CD4-positive, alpha-beta T cell (primary cell): ENCODE results near the gene GSTM4. TPM values are rescaled to one million over a fixed set of nuclear protein-coding genes. Genes with fewer than 3 reads are reported as not detected.

Experiments used
- ATAC-seq: fragments of 200-7000 bp; cut with Tn5 transposase; one replicate; pipeline ENCODE4 v1.10.0; 2022; ENCODE audit warnings: mild to moderate bottlenecking; ENCODE audit not compliant: poor library complexity
- CTCF ChIA-PET: fragments of 350-600 bp; sonication (Branson Sonifier 250); formaldehyde crosslinking; loops from one replicate; lab custom pipeline; 2021; ENCODE audit warnings: antibody characterized with exemption, inconsistent platforms; lab: Charles Lee
- POLR2A ChIA-PET: fragments of 350-600 bp; sonication (Branson Sonifier 250); formaldehyde crosslinking; loops from one replicate; lab custom pipeline; 2021; ENCODE audit warnings: antibody characterized with exemption, inconsistent platforms; lab: Charles Lee
- DNase-seq, 14 experiments: peaks; one replicate each; pipeline ENCODE4 v3.0.0-alpha.2; 2013 to 2020; ENCODE audit warnings: mixed read lengths in 2 of 14
- H3K27ac ChIP-seq, 2 donors: one replicate each; pipeline versions ENCODE4 v1.5.1 to v1.7.0; 2013; ENCODE audit warnings: low read length in 2 of 2, low read depth in 1 of 2, mild to moderate bottlenecking in 1 of 2
- H3K27me3 ChIP-seq, 2 experiments: 1 replicate in 1 of 2; 2 replicates in 1 of 2; pipeline versions ENCODE4 v1.6.1 to v1.7.0; 2013; ENCODE audit warnings: low read length in 2 of 2, control low read depth in 1 of 2, mild to moderate bottlenecking in 1 of 2, moderate library complexity in 1 of 2; ENCODE audit not compliant: insufficient read depth in 2 of 2, control insufficient read depth in 1 of 2
- H3K36me3 ChIP-seq: one replicate; pipeline ENCODE4 v1.6.1; 2013; ENCODE audit warnings: low read length, control low read depth; ENCODE audit not compliant: insufficient read depth
- H3K4me1 ChIP-seq: one replicate; pipeline ENCODE4 v1.6.1; 2013; ENCODE audit warnings: low read length, control low read depth; ENCODE audit not compliant: insufficient read depth
- H3K4me3 ChIP-seq: one replicate; pipeline ENCODE4 v1.5.1; 2013; ENCODE audit warnings: mild to moderate bottlenecking, low read length, moderate library complexity
- H3K9me3 ChIP-seq, 2 experiments: 1 replicate in 1 of 2; 2 replicates in 1 of 2; pipeline versions ENCODE4 v1.6.1 to v1.7.0; 2013; ENCODE audit warnings: low read length in 2 of 2, mild to moderate bottlenecking in 2 of 2, control low read depth in 1 of 2, moderate library complexity in 1 of 2; ENCODE audit not compliant: control insufficient read depth in 1 of 2, insufficient read depth in 1 of 2
- H3K27ac Mint-ChIP-seq: one replicate; pipeline ENCODE4 v1.8.0; 2020; ENCODE audit warnings: mixed read lengths
- H3K27me3 Mint-ChIP-seq: one replicate; pipeline ENCODE4 v1.8.0; 2021; ENCODE audit warnings: mixed read lengths
- H3K36me3 Mint-ChIP-seq: one replicate; pipeline ENCODE4 v1.8.0; 2021; ENCODE audit warnings: low read depth, mixed read lengths
- H3K4me1 Mint-ChIP-seq: one replicate; pipeline ENCODE4 v1.8.0; 2021; ENCODE audit warnings: low read depth, mixed read lengths
- H3K4me3 Mint-ChIP-seq: one replicate; pipeline ENCODE4 v1.8.0; 2020; ENCODE audit warnings: mild to moderate bottlenecking, mixed read lengths
- H3K9me3 Mint-ChIP-seq: one replicate; pipeline ENCODE4 v1.8.0; 2020; ENCODE audit warnings: mixed read lengths
- CTCF ChIP-seq: fragments of 200-600 bp; IDR thresholded peaks from one replicate; pipeline ENCODE4 v1.8.0; 2022; ENCODE audit warnings: antibody characterized with exemption, mild to moderate bottlenecking
- intact Hi-C, 2 experiments: fragments of 100-400 bp; cut with DNase I in 1 of 2; cut with micrococcal nuclease in 1 of 2; formaldehyde crosslinking; loops; one replicate each; pipeline versions ENCODE4 v1.15.1 to v1.9.0; 2023 to 2025; cut with DNase I, micrococcal nuclease
- total RNA-seq, 174 experiments: library from RNA in 2 of 174; stranded (reverse) in 2 of 174; gene quantifications; one replicate each; pipeline ENCODE4 v1.2.3 and lab custom pipeline; 2021 to 2026

GSTM4 gene
- total RNA-seq, 2 experiments from 2014 or later: 17.7 to 20.7 TPM

GRCh38 chr1:109630081-109630897, 25.6 kb upstream of the GSTM4 start:
- Mint-ChIP-seq H3K36me3 (peaks cover 61% of the 10 kb centered on the region), H3K4me3 (no peak overlapping the region), H3K27ac (no peak overlapping the region), H3K9me3 (no peaks in the 10 kb centered on the region), H3K4me1 (peaks cover 21% of the 10 kb centered on the region), H3K27me3 (no peaks in the 10 kb centered on the region)
- H3K36me3 ChIP-seq: peaks cover 63% of the 10 kb centered on the region
- CTCF ChIA-PET: interaction anchor here (0.6 to 1.4 kb wide), 5 partner anchors 10 to 84 kb away, joined by 3 to 14 read pairs (median 4); partner anchors contain the start of gene GNAI3
- H3K9me3 ChIP-seq: no peaks in the 10 kb centered on the region
- no peak overlapping the region for H3K4me3 ChIP-seq
- H3K27ac ChIP-seq: no peak overlapping the region
- H3K4me1 ChIP-seq: peaks cover 9% of the 10 kb centered on the region
- POLR2A ChIA-PET: interaction anchor here (0.5 to 2.1 kb wide), 4 partner anchors 10 to 669 kb away, joined by 3 to 7 read pairs (median 6); partner anchors contain the start of gene GNAI3
- intact Hi-C loops: loop anchor here (1.0 to 5.0 kb wide), 3 partner anchors 38 to 85 kb away; no protein-coding TSS in a partner anchor
- ATAC-seq: no peak
- DNase-seq: peak in 11 of 14 experiments; percentile 26 to 69 (median 35)
- no peaks in the 10 kb centered on the region for H3K27me3 ChIP-seq
- peak; percentile 24 for TF ChIP-seq CTCF

GRCh38 chr1:109630898-109631512, 24.9 kb upstream of the GSTM4 start:
- no peak overlapping the region for H3K27ac Mint-ChIP-seq
- H3K4me3 Mint-ChIP-seq: no peak overlapping the region
- no peak for ATAC-seq
- intact Hi-C loops: loop anchor here (1.0 to 5.0 kb wide), 3 partner anchors 39 to 86 kb away; no protein-coding TSS in a partner anchor
- POLR2A ChIA-PET: interaction anchor here (1.4 to 1.7 kb wide), 2 partner anchors 9 to 83 kb away, joined by 6 to 7 read pairs; partner anchors contain the start of gene GNAI3
- TF ChIP-seq CTCF: no peak
- CTCF ChIA-PET: interaction anchor here (0.6 to 1.4 kb wide), 4 partner anchors 9 to 85 kb away, joined by 3 to 14 read pairs (median 4); partner anchors contain the start of gene GNAI3
- DNase-seq: no peak
- H3K36me3 Mint-ChIP-seq: peaks cover 58% of the 10 kb centered on the region
- H3K9me3 Mint-ChIP-seq: no peaks in the 10 kb centered on the region
- peaks cover 9% of the 10 kb centered on the region for H3K4me1 ChIP-seq
- no peak overlapping the region for H3K4me3 ChIP-seq
- H3K9me3 ChIP-seq: no peaks in the 10 kb centered on the region
- H3K27me3 Mint-ChIP-seq: no peaks in the 10 kb centered on the region
- H3K27me3 ChIP-seq: no peaks in the 10 kb centered on the region
- H3K27ac ChIP-seq: no peak overlapping the region
- peaks cover 58% of the 10 kb centered on the region for H3K36me3 ChIP-seq
- peaks cover 17% of the 10 kb centered on the region for H3K4me1 Mint-ChIP-seq
